Peyer's patch (tissue), 4 donors: Measurements from ENCODE around the gene PYGO2. TPM values are rescaled to one million over a fixed set of nuclear protein-coding genes. Genes with fewer than 3 reads are reported as not detected.
"Not testable (repeated sequence)": the region's sequence is repeated elsewhere in the genome, so short reads cannot be mapped to it uniquely, and the experiment has no call there.

Source experiments
- DNase-seq, 3 donors: peaks; one replicate each; pipeline ENCODE4 v3.0.0-alpha.2; 2017 to 2019
- H3K27ac ChIP-seq, 4 donors: fragments of 200-600 bp; sonication (generic); one replicate each; pipeline ENCODE4 v1.5.1; 2016 to 2019
- H3K27me3 ChIP-seq, 2 donors: fragments of 200-600 bp; sonication (generic); one replicate each; pipeline ENCODE4 v1.5.1; 2019
- H3K36me3 ChIP-seq, 3 donors: fragments of 200-600 bp; sonication (generic); one replicate each; pipeline ENCODE4 v1.5.1; 2016 to 2019
- H3K4me1 ChIP-seq, 4 donors: fragments of 200-600 bp; sonication (generic); one replicate each; pipeline ENCODE4 v1.5.1; 2016 to 2019
- H3K4me3 ChIP-seq, 4 donors: fragments of 200-600 bp; sonication (generic); 1 replicate in 3 of 4; 2 replicates in 1 of 4; pipeline ENCODE4 v1.5.1; 2016 to 2019; ENCODE audit warnings: mild to moderate bottlenecking in 1 of 4
- H3K9me3 ChIP-seq, 4 donors: fragments of 200-600 bp; sonication (generic); one replicate each; pipeline ENCODE4 v1.5.1; 2016 to 2019; ENCODE audit warnings: mild to moderate bottlenecking in 1 of 4
- CTCF ChIP-seq, 6 experiments: fragments of 450-650 bp in 4 of 6; fragments of 200-600 bp in 2 of 6; sonication (generic) in 1 of 6; IDR thresholded peaks; one replicate each; pipeline ENCODE4 v1.5.1; 2017 to 2019; ENCODE audit warnings: antibody characterized with exemption in 6 of 6, mild to moderate bottlenecking in 3 of 6, moderate library complexity in 1 of 6
- POLR2A ChIP-seq, 2 donors: fragments of 450-650 bp; IDR thresholded peaks; one replicate each; pipeline ENCODE4 v1.5.1; 2017; ENCODE audit warnings: antibody characterized with exemption in 2 of 2, mild to moderate bottlenecking in 2 of 2, moderate library complexity in 2 of 2
- small RNA-seq, 2 donors: library from RNA; depleted of rRNA; stranded (forward); fragments of <200 nt; gene quantifications; one replicate each; pipeline ENCODE3, GENCODE V24; 2016
- total RNA-seq, 4 donors: library from RNA; depleted of rRNA; stranded (reverse); fragments of >200 nt; gene quantifications; one replicate each; pipeline ENCODE4 v1.1.0, GENCODE V29; 2016

The PYGO2 gene
- total RNA-seq, 4 donors from 2014 or later, result 32.2 to 48.9 (median 34.2) TPM

- no peaks in the 10 kb centered on the region for H3K9me3 ChIP-seq
- no peaks in the 10 kb centered on the region for H3K36me3 ChIP-seq
- TF ChIP-seq CTCF (IDR thresholded peaks at IDR 0.05) (no peak), POLR2A (IDR thresholded peaks at IDR 0.05) (no peak)
- peak overlapping the region in 2 of 4 donors; percentile 12 to 32 for H3K27ac ChIP-seq
- no peak overlapping the region for H3K4me3 ChIP-seq
- DNase-seq, result peak in 1 of 3 donors; percentile 22
- no peaks in the 10 kb centered on the region for H3K27me3 ChIP-seq
- no peaks in the 10 kb centered on the region for H3K4me1 ChIP-seq
These were observed 52.6 kb downstream of the PYGO2 start for GRCh38 chr1:154908937-154909336.

GRCh38 chr1:154908129-154908528 is 53.5 kb downstream of the PYGO2 start:
- H3K27me3 ChIP-seq, H3K36me3 ChIP-seq, H3K9me3 ChIP-seq, H3K4me3 ChIP-seq, H3K4me1 ChIP-seq: not testable (repeated sequence)
- peak in 1 of 3 donors; percentile 57 for DNase-seq
- peak overlapping the region in 2 of 4 donors; percentile 19 to 40 for H3K27ac ChIP-seq

Small RNA genes within 50 kb of the gene (small RNA-seq; reads per million reads assigned to genes)
- gene MIR4258 (0 reads per million in 2 donors), gene RF00017 (0 reads per million in 2 donors)

Other genes starting within 250 kb of the PYGO2 start
- gene KCNN3, start 91.5 kb downstream of the PYGO2 start, total RNA-seq, result 1 to 10 TPM in 3 of 4 donors, under 1 TPM in 1; 0.85 to 1.7 (median 1.2) TPM
- 10 to 100 TPM in 3 of 4 donors, 1 to 10 TPM in 1; 5.0 to 20.1 (median 19.2) TPM for gene PMVK, start 25.1 kb downstream of the PYGO2 start, total RNA-seq
- gene PBXIP1, start 5.7 kb downstream of the PYGO2 start, total RNA-seq, result 100 to 1,000 TPM in 3 of 4 donors, 10 to 100 TPM in 1; 66.6 to 117 (median 109) TPM
- 100 to 1,000 TPM in 2 of 4 donors, 10 to 100 TPM in 2; 56.9 to 150 (median 104) TPM for gene SHC1, start 9.0 kb upstream of the PYGO2 start, total RNA-seq
- gene CKS1B, start 12.9 kb upstream of the PYGO2 start, total RNA-seq, result 10 to 100 TPM; 20.3 to 39.1 (median 26.5) TPM
- gene FLAD1, start 21.6 kb upstream of the PYGO2 start, total RNA-seq, result 10 to 100 TPM; 29.7 to 50.3 (median 46.3) TPM
- not detected for gene LENEP, start 31.8 kb upstream of the PYGO2 start, total RNA-seq
- 100 to 1,000 TPM in 3 of 4 donors, 10 to 100 TPM in 1; 35.5 to 412 (median 346) TPM for gene ZBTB7B, start 41.0 kb upstream of the PYGO2 start, total RNA-seq
- 10 to 100 TPM in 1 of 4 donors, 1 to 10 TPM in 3; 1.7 to 12.5 (median 5.3) TPM for gene DCST2, start 72.0 kb upstream of the PYGO2 start, total RNA-seq
- 1 to 10 TPM in 1 of 4 donors, under 1 TPM in 1, not detected in 2; 0.88 to 2.7 TPM for gene DCST1, start 72.0 kb upstream of the PYGO2 start, total RNA-seq
- 100 to 1,000 TPM; 111 to 191 (median 126) TPM for gene ADAM15, start 89.5 kb upstream of the PYGO2 start, total RNA-seq
- 10 to 100 TPM in 3 of 4 donors, 1 to 10 TPM in 1; 2.5 to 39.6 (median 18.2) TPM for gene EFNA4, start 102.0 kb upstream of the PYGO2 start, total RNA-seq
- gene EFNA3, start 117.1 kb upstream of the PYGO2 start, total RNA-seq, result 1 to 10 TPM; 2.3 to 8.7 (median 5.3) TPM
- 100 to 1,000 TPM in 3 of 4 donors, 10 to 100 TPM in 1; 13.2 to 166 (median 145) TPM for gene EFNA1, start 166.1 kb upstream of the PYGO2 start, total RNA-seq
- 10 to 100 TPM; 42.5 to 83.3 (median 46.7) TPM for gene SLC50A1, start 174.1 kb upstream of the PYGO2 start, total RNA-seq
- gene DPM3, start 178.7 kb upstream of the PYGO2 start, total RNA-seq, result 10 to 100 TPM; 33.5 to 89.2 (median 65.0) TPM
- 100 to 1,000 TPM; 111 to 137 (median 117) TPM for gene KRTCAP2, start 211.5 kb upstream of the PYGO2 start, total RNA-seq
- not detected for gene TRIM46, start 212.1 kb upstream of the PYGO2 start, total RNA-seq
- 10 to 100 TPM; 15.9 to 58.6 (median 46.5) TPM for gene THBS3, start 246.1 kb upstream of the PYGO2 start, total RNA-seq
- 10 to 100 TPM; 33.2 to 45.2 (median 36.5) TPM for gene MTX1, start 246.9 kb upstream of the PYGO2 start, total RNA-seq